Neural cell (in vitro differentiated cells): ENCODE results near the gene EIF4A3. TPM values are rescaled to one million over a fixed set of nuclear protein-coding genes. Genes with fewer than 3 reads are reported as not detected.

Source experiments
- H2AFZ ChIP-seq: fragments of 200-600, 300-800 bp; sonication (generic), shearing (Covaris generic); 2 replicates; pipeline ENCODE4 v1.6.0; 2014; ENCODE audit warnings: low read depth, mild to moderate bottlenecking, antibody characterized with exemption, low read length, moderate library complexity
- H3F3A ChIP-seq: fragments of 200-600 bp; shearing (Covaris generic); 2 replicates; pipeline ENCODE4 v1.6.1; 2016; ENCODE audit warnings: mild to moderate bottlenecking, moderate library complexity, mixed read lengths, antibody characterized with exemption, low read length; ENCODE audit not compliant: insufficient read depth, poor library complexity, severe bottlenecking
- H3K27ac ChIP-seq: fragments of 200-600, 300-800 bp; sonication (generic), shearing (Covaris generic); 2 replicates; pipeline ENCODE4 v1.5.1; 2014; ENCODE audit warnings: mild to moderate bottlenecking, low read length, moderate library complexity
- H3K27me3 ChIP-seq: fragments of 300-800, 200-600 bp; sonication (generic), shearing (Covaris generic); 2 replicates; pipeline ENCODE4 v1.6.0; 2014; ENCODE audit warnings: mild to moderate bottlenecking, low read depth, low read length, moderate library complexity; ENCODE audit not compliant: insufficient read depth
- H3K36me3 ChIP-seq: fragments of 300-800, 200-600 bp; sonication (generic), shearing (Covaris generic); 2 replicates; pipeline ENCODE4 v1.5.1; 2014; ENCODE audit warnings: mild to moderate bottlenecking, antibody characterized with exemption, low read length, moderate library complexity; ENCODE audit not compliant: insufficient read depth
- H3K4me2 ChIP-seq: fragments of 300-800, 200-600 bp; sonication (generic), shearing (Covaris generic); 2 replicates; pipeline ENCODE4 v1.6.0; 2014; ENCODE audit warnings: mild to moderate bottlenecking, low read length
- H3K4me3 ChIP-seq: fragments of 300-800, 200-600 bp; sonication (generic), shearing (Covaris generic); 2 replicates; pipeline ENCODE4 v1.5.1; 2014; ENCODE audit warnings: mild to moderate bottlenecking, low read length, moderate library complexity
- H3K79me2 ChIP-seq: fragments of 200-600 bp; shearing (Covaris generic); replicated peaks from 2 replicates; pipeline ENCODE4 v1.6.0; 2014; ENCODE audit warnings: mild to moderate bottlenecking, low read length, moderate library complexity; ENCODE audit not compliant: insufficient read depth
- H3K9ac ChIP-seq: fragments of 300-800, 200-600 bp; sonication (generic), shearing (Covaris generic); 2 replicates; pipeline ENCODE4 v1.6.1; 2016; ENCODE audit warnings: mild to moderate bottlenecking, low read length, mixed read lengths
- H3K9me2 ChIP-seq: fragments of 200-600 bp; shearing (Covaris generic); 2 replicates; pipeline ENCODE4 v1.6.1; 2016; ENCODE audit warnings: mild to moderate bottlenecking, low read length, mixed read lengths; ENCODE audit not compliant: insufficient read depth
- H3K9me3 ChIP-seq: fragments of 200-600, 300-800 bp; sonication (generic), shearing (Covaris generic); 2 replicates; pipeline ENCODE4 v1.6.1; 2016; ENCODE audit warnings: mild to moderate bottlenecking, mixed run types, low read length, moderate library complexity, mixed read lengths
- H4K20me1 ChIP-seq: fragments of 200-600 bp; shearing (Covaris generic); 2 replicates; pipeline ENCODE4 v1.6.1; 2016; ENCODE audit warnings: mild to moderate bottlenecking, mixed run types; ENCODE audit not compliant: insufficient read depth
- EP300 ChIP-seq: fragments of 450-650 bp; conservative IDR thresholded peaks from 2 replicates; pipeline ENCODE4 v1.6.1; 2014; ENCODE audit warnings: antibody characterized with exemption, mild to moderate bottlenecking, moderate library complexity; ENCODE audit not compliant: poor library complexity, severe bottlenecking
- EZH2 ChIP-seq: fragments of 200-600, 300-800 bp; shearing (Covaris generic), sonication (generic); IDR thresholded peaks from 2 replicates; pipeline ENCODE4 v1.6.1; 2014; ENCODE audit warnings: antibody characterized with exemption, low read length, borderline replicate concordance, mild to moderate bottlenecking; ENCODE audit not compliant: insufficient read depth, poor library complexity, severe bottlenecking
- MXI1 ChIP-seq: fragments of 450-650 bp; conservative IDR thresholded peaks from 2 replicates; pipeline ENCODE4 v1.6.1; 2014; ENCODE audit warnings: antibody characterized with exemption, mild to moderate bottlenecking; ENCODE audit not compliant: poor library complexity, severe bottlenecking
- POLR2AphosphoS5 ChIP-seq: IDR thresholded peaks from 2 replicates; pipeline ENCODE4 v1.6.1; 2012
- RAD21 ChIP-seq: fragments of 450-650 bp; conservative IDR thresholded peaks from 2 replicates; pipeline ENCODE4 v1.6.1; 2014; ENCODE audit warnings: antibody characterized with exemption, mild to moderate bottlenecking, moderate library complexity
- SMC3 ChIP-seq: fragments of 450-650 bp; conservative IDR thresholded peaks from 2 replicates; pipeline ENCODE4 v1.6.1; 2014; ENCODE audit warnings: antibody characterized with exemption, mild to moderate bottlenecking, moderate library complexity; ENCODE audit not compliant: poor library complexity
- TAF1 ChIP-seq: IDR thresholded peaks from 2 replicates; pipeline ENCODE4 v1.6.1; 2012; ENCODE audit warnings: low read depth
- polyA plus RNA-seq: library from polyadenylated mRNA; depleted of rRNA; stranded (reverse); fragments of >200 nt; gene quantifications from 2 replicates; pipeline ENCODE4 v1.2.3, GENCODE V29; 2014
- TF ChIP-seq, protein P1 (sequence below): fragments of 450-650 bp; IDR thresholded peaks from 2 replicates; pipeline ENCODE4 v1.5.1; 2014; ENCODE audit warnings: antibody characterized with exemption, mild to moderate bottlenecking, moderate library complexity; ENCODE audit not compliant: poor library complexity, severe bottlenecking
- TF ChIP-seq, protein P2 (sequence below): IDR thresholded peaks from 2 replicates; pipeline ENCODE4 v1.6.1; 2012; ENCODE audit warnings: borderline replicate concordance

The EIF4A3 gene
- polyA plus RNA-seq, 1 donor from 2014 or later, result 109 TPM

DNA sequence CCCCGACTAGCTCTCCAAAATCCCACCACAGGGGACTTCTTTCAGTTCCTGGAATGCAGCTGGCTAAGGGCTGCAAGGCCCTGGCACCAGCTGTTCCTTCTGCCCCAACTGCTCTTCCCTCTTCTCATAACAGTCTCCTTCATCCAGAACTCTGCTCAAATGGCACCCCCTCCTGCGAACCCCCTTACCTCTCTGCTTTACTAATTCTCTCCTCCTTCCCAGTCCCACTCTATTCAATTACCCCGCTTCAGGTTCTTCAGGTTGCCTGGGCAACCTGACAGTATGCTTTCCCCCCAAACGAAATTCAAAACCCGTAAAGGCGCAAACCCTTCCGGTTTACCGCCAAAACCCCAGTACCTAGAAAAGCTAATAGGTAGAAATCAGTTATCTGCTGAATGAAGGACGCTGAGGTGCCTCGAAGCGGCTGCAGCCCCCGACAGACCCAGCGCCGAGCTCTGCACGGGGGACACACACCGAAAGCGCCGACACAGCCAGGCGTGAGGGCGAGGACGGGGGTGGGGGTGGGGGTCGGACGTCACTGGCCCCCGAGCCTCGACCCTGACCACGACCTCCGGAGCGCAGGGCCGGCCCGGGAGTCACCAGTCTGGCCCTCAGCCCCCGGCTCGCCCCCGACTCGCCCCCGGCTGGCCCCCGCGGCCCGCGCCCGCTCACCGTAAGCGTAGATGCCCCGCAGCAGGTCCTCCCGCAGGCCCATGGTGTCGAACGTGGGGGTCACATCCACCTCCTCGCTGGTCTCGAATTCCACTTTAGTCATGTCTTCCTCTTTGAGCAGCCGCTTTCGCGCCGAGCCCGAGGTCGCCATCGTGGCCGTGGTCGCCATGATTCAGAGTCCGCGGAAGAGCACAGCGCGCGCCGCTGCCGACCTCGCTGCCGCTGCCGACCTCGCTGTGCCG, 550 bp downstream of the EIF4A3 start:
- TF ChIP-seq, protein P1, sequence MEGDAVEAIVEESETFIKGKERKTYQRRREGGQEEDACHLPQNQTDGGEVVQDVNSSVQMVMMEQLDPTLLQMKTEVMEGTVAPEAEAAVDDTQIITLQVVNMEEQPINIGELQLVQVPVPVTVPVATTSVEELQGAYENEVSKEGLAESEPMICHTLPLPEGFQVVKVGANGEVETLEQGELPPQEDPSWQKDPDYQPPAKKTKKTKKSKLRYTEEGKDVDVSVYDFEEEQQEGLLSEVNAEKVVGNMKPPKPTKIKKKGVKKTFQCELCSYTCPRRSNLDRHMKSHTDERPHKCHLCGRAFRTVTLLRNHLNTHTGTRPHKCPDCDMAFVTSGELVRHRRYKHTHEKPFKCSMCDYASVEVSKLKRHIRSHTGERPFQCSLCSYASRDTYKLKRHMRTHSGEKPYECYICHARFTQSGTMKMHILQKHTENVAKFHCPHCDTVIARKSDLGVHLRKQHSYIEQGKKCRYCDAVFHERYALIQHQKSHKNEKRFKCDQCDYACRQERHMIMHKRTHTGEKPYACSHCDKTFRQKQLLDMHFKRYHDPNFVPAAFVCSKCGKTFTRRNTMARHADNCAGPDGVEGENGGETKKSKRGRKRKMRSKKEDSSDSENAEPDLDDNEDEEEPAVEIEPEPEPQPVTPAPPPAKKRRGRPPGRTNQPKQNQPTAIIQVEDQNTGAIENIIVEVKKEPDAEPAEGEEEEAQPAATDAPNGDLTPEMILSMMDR, result no peak
- no peak for TF ChIP-seq EZH2
- TF ChIP-seq, protein P2, sequence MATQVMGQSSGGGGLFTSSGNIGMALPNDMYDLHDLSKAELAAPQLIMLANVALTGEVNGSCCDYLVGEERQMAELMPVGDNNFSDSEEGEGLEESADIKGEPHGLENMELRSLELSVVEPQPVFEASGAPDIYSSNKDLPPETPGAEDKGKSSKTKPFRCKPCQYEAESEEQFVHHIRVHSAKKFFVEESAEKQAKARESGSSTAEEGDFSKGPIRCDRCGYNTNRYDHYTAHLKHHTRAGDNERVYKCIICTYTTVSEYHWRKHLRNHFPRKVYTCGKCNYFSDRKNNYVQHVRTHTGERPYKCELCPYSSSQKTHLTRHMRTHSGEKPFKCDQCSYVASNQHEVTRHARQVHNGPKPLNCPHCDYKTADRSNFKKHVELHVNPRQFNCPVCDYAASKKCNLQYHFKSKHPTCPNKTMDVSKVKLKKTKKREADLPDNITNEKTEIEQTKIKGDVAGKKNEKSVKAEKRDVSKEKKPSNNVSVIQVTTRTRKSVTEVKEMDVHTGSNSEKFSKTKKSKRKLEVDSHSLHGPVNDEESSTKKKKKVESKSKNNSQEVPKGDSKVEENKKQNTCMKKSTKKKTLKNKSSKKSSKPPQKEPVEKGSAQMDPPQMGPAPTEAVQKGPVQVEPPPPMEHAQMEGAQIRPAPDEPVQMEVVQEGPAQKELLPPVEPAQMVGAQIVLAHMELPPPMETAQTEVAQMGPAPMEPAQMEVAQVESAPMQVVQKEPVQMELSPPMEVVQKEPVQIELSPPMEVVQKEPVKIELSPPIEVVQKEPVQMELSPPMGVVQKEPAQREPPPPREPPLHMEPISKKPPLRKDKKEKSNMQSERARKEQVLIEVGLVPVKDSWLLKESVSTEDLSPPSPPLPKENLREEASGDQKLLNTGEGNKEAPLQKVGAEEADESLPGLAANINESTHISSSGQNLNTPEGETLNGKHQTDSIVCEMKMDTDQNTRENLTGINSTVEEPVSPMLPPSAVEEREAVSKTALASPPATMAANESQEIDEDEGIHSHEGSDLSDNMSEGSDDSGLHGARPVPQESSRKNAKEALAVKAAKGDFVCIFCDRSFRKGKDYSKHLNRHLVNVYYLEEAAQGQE, result no peak
- peak; percentile 45 for TF ChIP-seq SMC3
- TF ChIP-seq RAD21, result no peak
- no peak for TF ChIP-seq POLR2AphosphoS5
- peak; percentile 5 for TF ChIP-seq MXI1
- no peak for TF ChIP-seq EP300
- no peak for TF ChIP-seq TAF1
- peaks cover 3% of the 10 kb centered on the region for H4K20me1 ChIP-seq

DNA sequence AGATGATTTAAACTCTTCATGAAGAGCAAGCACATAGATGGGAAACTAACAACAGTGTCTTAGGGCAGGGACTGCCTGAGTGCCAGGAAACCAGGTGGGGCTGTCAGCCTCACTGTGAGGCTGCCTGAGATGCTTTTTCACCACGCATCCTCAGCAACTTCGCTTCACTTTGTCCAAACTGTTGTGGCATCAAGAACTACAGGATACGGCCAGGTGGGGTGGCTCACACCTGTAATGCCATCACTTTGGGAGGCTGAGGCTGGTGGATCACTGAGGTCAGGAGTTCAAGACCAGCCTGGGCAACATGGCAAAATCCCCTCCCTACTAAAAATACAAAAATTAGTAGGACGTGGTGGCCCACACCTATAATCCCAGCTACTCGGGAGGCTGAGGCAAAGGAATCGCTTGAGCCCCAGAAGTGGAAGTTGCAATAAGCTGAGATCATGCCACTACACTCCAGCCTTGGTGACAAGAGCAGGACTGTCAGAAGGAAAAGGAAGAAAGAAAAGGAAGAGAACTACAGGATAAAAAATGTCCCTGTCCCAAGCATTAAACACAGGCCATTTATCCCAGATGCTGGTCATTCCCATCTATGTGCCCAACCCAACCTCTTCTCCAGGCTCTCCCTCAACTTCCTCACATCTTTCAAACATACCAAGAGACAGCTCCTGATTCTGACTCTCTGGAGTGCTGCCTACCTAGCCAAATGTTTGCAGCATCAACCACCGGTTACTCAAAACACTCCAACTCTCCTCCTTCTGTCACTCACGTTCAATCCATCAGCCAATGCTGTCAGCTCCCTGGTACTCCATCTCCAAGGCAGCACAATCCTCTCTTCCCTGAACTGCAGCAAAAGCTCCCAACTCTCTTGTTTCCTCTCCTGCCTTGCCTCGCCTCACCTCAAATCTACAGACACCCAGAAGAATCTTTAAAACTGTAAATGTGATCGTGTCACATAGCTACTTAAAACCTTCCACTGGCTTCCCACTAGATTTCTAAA, 1.6 kb downstream of the EIF4A3 start:
- H3K9me3 ChIP-seq, result no peaks in the 10 kb centered on the region
- no peaks in the 10 kb centered on the region for H3K27me3 ChIP-seq
- no peaks in the 10 kb centered on the region for H3F3A ChIP-seq
- no peaks in the 10 kb centered on the region for H3K9me2 ChIP-seq
- H3K79me2 ChIP-seq, result peaks cover 40% of the 10 kb centered on the region
- peak overlapping the region; percentile 85 for H3K9ac ChIP-seq
- H3K27ac ChIP-seq, result peak overlapping the region; percentile 66
- H2AFZ ChIP-seq, result no peak overlapping the region
- peaks cover 3% of the 10 kb centered on the region for H4K20me1 ChIP-seq
- TF ChIP-seq MXI1, result no peak
- no peak for TF ChIP-seq EZH2
- TF ChIP-seq EP300, result no peak
- peak overlapping the region; percentile 90 for H3K4me2 ChIP-seq
- H3K4me3 ChIP-seq, result peak overlapping the region; percentile 95
- peaks cover 9% of the 10 kb centered on the region for H3K36me3 ChIP-seq

More for the DNA sequence above, 550 bp downstream of the EIF4A3 start:
- H2AFZ ChIP-seq, result no peak overlapping the region
- peak overlapping the region; percentile 66 for H3K27ac ChIP-seq
- peak overlapping the region; percentile 95 for H3K4me3 ChIP-seq
- H3K4me2 ChIP-seq, result peak overlapping the region; percentile 90
- H3K27me3 ChIP-seq, result no peaks in the 10 kb centered on the region
- no peaks in the 10 kb centered on the region for H3F3A ChIP-seq
- H3K9me2 ChIP-seq, result no peaks in the 10 kb centered on the region
- peaks cover 40% of the 10 kb centered on the region for H3K79me2 ChIP-seq
- peaks cover 5% of the 10 kb centered on the region for H3K36me3 ChIP-seq
- peak overlapping the region; percentile 85 for H3K9ac ChIP-seq
- H3K9me3 ChIP-seq, result no peaks in the 10 kb centered on the region
